ENCODE data around the gene BHLHA15.

The BHLHA15 gene

DNA sequence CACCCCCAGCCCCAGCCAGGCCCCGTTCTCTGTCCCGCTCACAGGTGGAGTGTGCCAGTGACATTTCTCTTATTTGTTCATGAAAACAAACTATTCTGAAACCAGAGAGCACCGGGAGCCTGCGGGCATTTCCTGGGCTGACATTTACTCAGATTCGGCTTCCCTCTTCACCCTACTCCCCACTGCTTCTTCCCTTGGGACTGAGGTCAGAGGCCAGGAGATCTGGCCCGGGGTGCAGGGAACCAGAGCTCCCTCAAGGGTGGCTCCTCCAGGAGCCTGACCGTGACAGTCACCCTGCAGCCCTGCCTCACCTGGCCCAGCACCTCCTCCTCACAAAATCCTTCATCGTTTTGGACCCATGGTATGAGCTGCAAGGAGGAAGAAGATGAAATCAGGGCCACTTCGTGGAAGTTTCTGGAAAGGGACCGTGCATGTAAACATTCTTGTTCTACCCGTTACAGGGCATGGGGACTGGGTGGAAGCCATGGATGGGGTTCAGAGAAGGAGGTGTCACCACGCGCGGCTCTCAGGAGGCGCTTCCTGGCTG is 12.2 kb downstream of the BHLHA15 start:
- DNase-seq, result no peak

DNA sequence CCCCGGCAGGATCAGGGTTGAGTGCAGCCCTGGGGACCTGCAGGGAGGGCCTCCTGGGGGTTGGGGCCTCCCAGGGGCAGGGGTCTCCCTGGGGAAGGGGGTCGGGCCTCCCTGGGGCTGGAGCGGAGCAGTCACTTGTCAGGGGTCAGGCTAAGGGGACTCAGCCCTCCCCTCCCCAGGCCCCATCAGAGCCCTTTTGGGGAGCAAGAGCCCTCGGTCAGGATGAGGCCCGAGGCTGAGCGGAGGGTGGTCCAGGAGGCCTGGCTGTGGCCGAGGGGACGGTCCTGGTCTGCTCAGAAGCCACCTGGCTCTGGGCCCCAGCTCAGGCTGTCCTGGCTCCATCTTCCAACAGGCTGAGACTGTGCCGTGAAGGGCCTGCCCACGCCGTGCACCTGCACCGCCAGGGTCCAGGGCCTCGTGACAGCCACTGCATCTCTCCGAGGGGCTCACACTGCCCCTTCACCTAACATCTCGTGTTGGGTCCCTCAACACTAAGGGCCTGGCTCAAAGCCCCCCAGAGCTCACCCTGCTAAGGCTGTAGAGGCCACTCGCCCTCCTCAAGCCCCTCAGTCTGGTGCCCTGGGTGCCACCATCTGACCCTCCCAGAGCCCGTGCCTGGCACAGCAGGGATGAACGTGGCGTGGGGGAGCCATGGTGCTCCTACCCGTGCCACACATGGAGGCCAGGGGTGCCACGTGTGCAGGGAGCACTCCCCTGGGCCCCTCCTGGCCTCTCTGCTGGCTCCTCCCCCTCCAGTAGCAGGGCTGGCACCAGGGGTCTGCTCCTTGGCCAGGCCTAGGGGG is 12.9 kb downstream of the BHLHA15 start:
- DNase-seq, result no peak

DNA sequence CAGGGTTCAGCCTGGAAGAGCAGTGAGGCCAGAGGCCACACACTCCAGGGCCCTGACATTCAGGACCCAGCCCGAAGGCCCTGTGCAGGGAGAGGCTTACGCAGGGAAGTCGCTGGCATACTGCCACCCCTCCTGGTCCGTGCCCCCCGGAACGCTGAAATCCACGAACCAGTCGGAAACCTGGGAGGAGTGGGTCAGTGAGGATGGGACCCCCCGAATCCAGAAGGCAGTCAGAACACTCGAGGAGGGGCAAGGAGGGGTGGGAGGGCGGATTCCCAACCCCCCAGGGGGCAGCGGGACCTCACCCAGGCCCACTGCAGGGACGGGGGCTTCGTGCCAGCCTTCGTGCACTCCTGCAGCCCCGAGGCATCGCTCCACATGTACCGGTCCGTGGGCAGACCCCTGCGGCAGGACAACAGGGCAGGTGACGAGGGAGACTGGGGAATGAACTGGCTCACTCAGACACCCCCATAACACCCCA is 13.5 kb downstream of the BHLHA15 start:
- no peak for DNase-seq

DNA sequence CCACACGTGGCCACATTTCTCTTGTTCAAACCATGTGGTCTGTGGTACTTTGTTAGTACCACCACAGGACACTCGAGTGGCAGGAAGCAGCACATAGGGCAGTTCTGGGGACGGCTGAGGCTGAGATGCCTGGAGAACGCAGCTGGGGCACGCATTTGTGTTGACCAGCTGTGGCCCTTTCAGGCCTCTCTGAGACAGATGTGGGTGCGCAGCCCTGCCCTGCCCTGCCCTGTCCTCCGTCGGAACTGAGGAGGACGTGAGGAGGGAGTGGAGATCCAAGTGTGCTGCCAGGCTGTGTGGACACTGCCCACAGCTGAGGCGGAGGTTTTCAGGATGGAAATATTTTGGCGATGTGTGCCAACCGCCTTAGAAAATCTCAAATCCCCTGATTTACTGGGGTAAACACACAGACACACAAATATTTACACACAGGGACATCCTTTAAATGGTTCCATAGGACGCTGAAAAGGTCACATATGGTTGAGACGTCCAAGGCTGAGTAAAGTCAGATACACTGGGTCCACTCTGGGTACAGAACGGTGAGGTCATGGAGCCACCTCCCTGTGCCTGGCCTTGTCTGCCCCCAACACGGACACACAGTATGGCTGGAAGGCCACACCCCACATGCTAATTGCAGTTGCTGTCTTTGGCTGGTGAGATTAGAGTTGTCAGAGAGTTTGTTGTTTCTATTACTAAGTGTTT is 14.8 kb downstream of the BHLHA15 start:
- no peak for DNase-seq

DNA sequence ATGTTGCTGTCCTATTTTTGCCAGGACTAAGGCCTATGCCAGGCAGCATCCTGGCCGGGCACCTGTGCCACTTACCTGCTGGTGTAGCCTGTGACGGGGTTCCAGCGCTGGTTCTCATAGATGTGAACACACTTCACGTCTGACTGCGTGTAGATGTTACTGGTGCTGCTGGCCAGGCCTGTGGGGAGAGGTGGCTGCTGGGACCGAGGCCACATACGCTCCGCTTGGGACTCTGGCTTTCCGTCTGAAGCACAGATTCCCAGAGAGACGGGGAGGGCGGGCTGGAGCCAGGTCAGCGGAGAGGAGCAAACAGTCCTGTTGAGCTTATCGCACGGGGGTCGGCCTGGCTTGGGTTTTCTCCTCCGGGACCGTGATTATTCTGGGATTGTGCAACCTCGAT is 16.7 kb downstream of the BHLHA15 start:
- no peak for DNase-seq

DNA sequence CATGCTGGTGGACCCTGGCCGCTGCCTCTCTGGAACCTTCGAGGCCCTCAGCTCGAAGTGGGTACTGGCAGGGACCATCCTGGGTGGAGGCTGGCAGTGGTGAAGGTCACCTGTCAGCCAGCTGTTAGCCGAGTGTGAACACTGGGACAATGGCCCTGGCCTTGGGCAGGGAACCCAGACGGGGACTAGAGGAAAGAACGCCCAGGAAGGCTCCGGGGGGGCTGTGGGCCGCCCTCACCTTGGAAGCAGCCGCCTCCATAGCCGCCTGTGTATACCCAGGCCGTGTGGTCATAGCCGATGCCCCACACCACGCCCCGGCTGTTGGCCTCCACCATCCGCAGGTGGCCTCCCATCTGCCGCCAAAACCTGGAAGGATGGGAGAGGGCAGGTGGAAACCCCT is 17.6 kb downstream of the BHLHA15 start:
- DNase-seq, result no peak

DNA sequence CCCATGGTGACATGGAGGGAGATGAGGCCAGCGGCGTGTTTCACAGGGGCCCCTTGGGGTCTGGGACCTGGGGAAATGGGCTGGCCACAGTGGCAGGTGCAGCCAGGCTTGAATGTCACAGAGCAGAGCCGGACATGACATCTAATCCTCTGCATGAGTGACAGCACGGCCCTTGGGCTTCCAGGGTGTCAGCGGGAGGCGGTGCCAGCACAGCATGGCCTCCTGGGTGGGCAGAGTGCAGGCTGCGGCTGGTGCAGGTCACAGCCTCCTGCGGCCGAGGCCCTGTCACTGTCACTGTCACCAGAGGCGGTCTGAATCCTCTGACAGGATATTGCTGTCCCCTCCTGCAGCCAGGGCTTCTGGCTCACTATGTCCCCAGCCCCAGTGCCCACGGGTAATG is 18.2 kb downstream of the BHLHA15 start:
- DNase-seq, result no peak

DNA sequence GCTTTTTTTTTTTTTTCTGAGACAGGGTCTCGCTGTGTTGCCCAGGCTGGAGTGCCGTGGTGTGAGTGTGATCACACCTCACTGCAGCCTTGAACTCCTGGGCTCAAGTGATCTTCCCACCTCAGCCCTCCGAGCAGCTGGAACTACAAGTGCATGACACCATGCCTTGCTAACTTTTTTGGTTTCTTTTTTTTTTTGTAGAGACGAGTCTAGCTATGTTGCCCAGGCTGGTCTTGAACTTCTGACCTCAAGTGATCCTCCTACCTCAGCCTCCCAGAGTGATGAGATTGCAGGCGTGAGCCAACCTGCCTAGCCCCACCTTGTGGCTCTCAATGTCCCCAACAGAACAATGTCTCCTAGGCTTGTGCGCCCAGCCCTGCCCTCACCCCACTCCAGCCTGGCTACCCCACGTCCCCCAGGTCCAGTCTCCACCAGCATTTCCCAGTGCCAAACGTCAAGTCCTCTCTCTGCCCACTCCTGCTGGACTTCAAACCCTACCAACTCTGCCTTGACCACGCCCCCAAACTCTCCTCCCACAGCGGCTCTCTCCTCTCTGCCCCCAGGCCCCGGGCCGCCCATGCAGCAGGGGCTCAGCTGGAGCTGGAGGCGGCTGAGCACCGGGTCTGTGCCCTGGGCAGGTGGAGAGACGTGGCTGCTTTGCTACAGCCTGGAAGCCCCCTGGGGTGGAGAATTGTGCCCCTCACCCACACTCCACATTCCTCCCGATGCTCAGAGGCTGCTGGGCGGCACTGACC is 18.9 kb downstream of the BHLHA15 start:
- DNase-seq, result no peak

DNA sequence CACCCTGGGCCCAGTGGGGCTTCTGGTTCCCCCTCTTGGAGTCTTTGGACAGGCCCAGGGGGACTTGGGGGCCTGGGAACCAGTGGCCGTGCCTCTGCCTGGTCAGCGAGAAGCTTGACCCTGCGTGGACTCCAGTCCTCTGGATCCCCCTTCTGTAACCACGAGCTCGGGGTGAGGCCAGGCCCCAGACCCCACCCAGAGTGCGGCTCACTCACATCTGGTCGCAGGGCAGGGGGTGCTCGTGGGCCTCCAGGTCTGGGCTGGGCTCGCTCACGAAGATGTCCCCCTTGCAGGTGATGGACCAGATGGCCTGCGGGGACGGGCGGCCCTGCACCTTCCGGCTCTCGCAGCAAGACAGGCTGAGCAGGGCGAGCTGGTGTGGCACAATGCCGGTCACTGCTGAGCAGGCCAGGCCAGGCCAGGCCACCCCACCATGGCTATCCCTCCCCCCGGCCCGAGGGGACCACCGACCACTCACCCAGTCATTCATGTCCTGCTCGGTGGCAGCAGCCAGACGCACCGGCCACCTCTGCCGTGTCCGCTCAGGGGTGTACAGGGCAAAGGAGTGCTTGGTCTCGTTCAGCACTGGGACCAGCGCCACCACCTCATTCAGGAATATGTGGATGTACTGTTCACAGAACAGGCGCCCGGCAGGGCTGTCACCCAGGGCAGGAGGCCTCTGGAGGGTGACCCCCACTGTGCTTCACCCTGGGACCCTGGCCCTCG is 19.7 kb downstream of the BHLHA15 start:
- DNase-seq, result no peak

DNA sequence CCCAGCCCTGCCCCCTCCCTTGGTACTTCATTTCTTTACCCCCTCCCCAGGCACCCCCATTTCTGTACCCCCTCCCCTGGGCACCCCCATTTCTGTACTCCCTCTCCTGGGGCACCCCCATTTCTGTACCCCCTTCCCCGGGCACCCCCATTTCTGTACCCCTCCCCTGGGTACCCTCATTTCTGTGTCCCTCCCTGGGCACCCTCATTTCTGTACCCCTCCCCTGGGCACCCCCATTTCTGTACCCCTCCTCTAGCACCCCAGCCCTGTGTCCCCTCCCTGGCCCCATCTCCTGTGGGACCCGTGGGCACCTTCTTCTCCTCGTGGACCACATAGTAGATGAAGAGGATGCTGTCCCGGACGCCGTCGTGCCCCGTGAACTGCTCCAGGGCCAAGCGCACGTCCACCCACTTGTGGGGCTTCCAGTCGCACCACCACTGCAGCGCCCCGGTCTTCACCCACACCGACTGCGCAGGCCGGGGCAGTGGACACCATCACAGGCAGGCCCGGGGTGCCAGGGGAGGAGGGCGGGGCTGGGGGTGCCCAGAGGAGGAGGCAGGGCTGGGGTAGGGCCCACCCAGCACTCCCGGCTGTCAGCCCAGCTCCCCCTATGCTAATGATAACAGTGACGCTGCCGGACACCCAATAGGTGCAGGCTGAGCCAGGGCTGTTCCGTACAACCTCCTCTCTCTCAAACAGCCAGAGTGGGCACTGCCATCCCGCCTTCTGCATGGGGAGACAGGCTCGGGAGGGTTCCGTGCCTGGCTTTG is 20.4 kb downstream of the BHLHA15 start:
- no peak for DNase-seq

DNA sequence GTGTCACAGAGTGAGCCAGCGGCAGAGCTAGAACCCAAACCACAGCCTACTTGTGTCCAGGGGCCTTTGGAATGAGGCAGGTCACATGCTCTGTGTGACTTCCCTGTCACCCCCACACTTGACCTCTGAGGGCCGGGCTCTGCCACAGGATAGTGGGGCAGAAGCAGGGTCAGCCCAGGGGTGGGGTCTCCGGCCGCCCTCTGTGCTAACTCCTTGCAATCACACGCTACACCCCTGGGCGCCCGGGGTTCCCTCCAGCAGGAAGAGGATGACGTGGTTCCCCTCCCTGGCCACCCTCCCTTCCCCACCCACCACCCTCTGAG is 21.0 kb downstream of the BHLHA15 start:
- DNase-seq, result no peak

DNA sequence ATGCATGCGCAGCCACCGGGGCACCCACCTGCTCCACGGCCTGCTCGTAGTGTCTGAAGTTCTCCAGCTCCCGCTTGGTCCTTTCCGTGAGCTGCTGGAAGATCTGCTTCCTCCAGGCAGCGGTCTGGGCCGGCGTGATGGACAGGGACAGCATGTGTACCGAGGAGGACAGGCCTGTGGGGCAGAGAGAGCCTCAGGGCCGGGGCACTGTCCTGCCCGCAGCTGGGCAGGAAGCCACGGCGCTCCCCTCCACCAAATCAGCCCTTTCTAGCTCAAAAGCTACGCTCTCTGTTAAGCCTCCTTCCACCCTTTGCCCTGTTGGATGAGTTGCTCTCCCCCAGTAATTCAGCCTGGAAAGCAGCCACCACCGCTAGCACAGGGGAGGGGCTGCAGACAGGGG is 21.6 kb downstream of the BHLHA15 start:
- DNase-seq, result no peak

DNA sequence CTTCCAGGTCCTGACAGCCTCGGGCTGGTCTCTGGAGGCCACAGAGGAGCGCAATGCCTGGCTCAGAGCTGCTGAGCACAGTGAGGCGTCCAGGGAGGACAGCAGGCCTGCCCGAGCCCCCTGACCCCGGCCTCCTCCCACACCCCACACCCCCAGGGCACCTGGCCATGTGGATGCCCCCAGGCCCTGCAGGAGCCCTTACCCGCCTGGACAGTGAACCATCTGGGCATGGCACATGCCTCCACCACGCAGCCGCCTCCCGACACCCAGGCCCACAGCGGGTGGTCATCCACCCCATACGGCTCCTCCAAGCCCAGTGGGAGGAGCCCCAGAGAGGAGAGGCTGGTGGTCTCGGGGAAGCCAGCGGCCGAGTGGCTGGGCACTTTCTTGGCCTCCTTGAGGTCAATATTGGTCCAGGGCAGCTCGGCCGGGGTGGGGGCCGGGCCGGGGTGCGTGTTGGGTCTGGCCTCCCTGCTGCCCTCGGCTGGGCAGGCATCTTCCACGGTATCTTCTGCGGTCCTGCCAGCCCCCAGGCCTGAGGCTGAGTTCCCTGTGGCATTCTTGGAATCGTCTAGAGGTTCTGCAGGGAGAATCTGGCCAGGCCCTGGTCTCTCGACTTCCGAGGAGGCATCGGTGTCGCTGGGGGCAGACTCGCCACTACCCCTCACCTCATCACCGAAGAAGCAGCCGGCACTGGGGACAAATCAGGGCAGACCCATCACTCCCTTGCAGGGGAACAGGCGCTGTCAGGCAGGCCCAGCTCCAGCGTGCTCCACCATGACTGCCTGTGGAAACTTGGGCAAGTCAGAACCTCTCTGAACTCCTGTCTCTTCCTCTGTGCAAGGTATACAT is 22.2 kb downstream of the BHLHA15 start:
- DNase-seq, result no peak

DNA sequence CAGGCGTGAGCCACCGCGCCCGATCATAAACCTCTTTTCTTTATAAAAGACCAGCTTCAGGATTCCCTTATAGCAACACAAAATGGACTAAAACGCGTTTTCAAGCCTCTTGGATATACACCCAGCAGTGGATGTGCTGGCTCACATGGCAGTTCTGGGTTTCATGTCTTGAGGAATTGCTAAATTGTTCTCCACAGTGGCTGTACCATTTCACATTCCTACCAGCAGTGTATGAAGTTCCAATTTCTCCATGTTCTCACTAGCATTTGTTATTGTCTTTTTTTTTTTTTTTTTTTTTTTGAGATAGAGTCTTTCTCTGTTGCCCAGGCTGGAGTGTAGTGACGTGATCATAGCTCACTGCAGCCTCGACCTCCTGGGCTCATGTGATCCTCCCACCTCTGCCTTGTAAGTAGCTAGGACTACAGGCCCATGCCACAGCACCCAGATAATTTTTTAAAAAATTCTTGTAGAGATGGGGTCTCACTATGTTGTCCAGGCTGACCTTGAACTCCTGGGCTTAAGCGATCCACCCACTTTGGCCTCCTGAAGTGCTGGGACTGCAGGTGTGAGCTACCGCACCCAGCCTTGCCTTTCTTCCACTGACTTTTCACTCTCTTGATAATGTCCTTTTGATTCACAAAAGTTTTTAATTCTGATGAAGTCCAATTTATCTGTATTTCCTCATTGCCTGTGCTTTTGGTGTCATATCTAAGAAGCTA is 23.3 kb downstream of the BHLHA15 start:
- DNase-seq, result no peak

DNA sequence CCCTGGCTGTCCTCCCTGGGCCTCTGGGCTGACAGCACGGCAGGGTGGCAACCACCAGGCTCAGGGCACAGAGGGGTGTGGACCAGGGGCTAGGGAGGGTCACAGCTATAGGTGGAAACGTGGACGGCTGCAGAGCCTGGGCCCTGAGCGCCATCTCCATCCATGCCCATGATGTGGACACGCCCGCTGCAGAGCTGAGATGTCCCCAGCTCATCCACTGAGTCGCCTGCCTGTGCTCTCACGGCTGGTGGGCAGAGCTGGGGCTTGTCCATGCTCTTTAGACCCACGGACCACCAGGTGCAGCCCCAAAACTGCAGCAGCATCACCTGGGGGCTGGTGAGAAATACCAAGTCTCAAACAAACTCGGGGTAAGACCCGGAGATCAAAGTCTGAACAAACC is 24.7 kb downstream of the BHLHA15 start:
- no peak for DNase-seq

DNA sequence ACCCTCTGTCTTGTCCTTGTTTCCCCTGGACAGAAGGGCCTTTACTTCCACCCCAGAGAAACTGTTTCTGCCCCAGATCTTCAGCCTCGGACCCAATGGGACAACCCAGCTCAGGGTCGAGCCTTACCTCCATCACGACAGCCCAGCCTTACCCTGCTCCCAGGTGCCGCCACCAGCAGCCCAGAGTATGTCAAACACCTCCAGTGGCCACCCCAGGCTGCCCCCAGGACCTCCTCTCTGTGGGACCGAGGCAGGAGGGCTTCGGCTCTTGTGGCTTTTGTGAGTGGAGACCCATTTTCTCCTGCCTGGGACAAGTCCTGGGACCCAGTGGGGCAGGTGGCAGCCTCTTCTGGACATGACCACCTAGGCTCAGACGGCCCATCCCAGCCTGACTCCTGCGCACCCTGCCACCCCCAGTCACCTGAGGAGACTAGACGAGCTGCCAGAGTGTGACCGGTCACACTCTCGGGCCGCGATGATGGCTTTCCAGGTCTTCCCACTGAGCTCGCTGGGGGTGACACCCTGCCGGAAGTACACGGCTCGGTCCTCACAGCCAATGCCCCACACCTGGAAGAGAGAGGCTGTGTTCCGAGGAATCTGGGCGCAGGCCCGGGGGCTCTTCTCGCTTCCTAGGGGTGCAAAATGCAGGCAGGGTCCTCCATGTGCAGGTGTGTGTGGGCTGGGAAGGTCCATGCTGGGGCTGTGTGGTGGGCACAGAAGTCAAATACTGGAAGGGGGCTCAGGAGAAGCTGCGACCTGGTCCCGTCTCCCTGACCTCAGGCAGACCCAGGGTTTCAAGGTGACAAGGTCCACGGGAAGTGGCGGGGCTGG is 25.3 kb downstream of the BHLHA15 start:
- DNase-seq, result no peak

DNA sequence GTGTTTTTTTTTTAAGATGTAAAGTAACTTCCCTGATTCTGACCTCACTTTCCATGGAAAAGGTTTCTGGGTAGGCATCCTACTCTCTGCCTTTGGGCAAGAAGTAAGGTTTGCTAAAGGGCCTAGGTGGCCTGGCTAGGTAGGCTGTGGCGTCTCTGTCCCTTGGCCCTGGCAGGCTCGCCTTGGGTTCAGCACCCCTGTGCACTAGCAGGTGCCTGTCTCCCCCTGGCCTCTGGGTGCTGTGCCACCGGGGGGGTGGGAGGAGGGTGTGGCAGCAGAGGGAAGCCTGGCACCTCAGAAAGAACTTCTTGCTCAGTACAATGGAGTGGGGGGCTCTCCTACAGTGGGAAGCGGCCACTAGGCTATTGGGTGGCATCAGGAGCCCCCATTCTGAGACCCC is 26.8 kb downstream of the BHLHA15 start:
- no peak for DNase-seq

DNA sequence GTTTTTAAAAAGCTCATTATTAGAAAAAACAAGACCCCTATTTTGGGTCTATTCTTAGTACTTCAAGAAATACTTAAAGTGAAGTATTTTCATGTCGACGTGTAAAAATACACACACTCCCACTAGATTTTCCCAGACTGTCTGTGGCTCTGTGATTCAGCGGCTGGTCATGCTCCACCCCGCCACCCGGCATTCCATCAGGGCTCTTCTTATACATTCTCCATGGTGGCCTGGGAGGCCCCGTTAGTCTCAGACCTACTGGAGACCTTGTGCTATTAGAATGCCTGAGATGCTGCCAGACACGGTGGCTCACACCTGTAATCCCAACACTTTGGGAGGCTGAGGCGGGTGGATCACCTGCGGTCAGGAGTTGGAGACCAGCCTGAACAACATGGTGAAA is 27.7 kb downstream of the BHLHA15 start:
- DNase-seq, result no peak
